Stimulated activated naive B cell treated with anti-CD40 and anti-IgM and Interleukin-4, amounts not matched to agents 10 μg/mL and 1 μg/mL and 100 μg/mL, for 72 hours (primary cell): Measurements from ENCODE around the gene VWA3B.
A peak's percentile ranks its signal among the peaks of the same experiment; 100 is the strongest.
"Not testable (repeated sequence)": the region's sequence is repeated elsewhere in the genome, so short reads cannot be mapped to it uniquely, and the experiment has no call there.

Experiments
- ATAC-seq, 2 donors: fragments of 150-1000 bp; cut with Tn5 transposase; replicated peaks; 2 replicates each; pipeline ENCODE4 v1.10.0; 2021; ENCODE audit warnings: moderate library complexity in 1 of 2
- DNase-seq: peaks from one replicate; pipeline ENCODE4 v3.0.0; 2021
- H3K27ac Mint-ChIP-seq: one replicate; pipeline ENCODE4 v1.8.0; 2022; ENCODE audit warnings: mild to moderate bottlenecking, mixed read lengths
- H3K27me3 Mint-ChIP-seq, 2 donors: one replicate each; pipeline ENCODE4 v1.8.0; 2022; ENCODE audit warnings: mixed read lengths in 2 of 2
- H3K36me3 Mint-ChIP-seq, 2 donors: one replicate each; pipeline ENCODE4 v1.8.0; 2022; ENCODE audit warnings: mixed read lengths in 2 of 2, mild to moderate bottlenecking in 1 of 2
- H3K4me1 Mint-ChIP-seq, 2 donors: one replicate each; pipeline ENCODE4 v1.8.0; 2022; ENCODE audit warnings: mixed read lengths in 2 of 2, mild to moderate bottlenecking in 1 of 2
- H3K4me3 Mint-ChIP-seq, 2 donors: one replicate each; pipeline ENCODE4 v1.8.0; 2022; ENCODE audit warnings: mild to moderate bottlenecking in 2 of 2, mixed read lengths in 2 of 2, moderate library complexity in 1 of 2
- H3K9me3 Mint-ChIP-seq, 2 donors: one replicate each; pipeline ENCODE4 v1.8.0; 2022; ENCODE audit warnings: mixed read lengths in 2 of 2, mild to moderate bottlenecking in 1 of 2

VWA3B gene

GRCh38 chr2:98086491-98087446, at the start of gene VWA3B:
VWA3B (plus strand) TSS chr2:98087167; CDS start chr2:98093093, 5,926 bp downstream.
- Mint-ChIP-seq H3K27me3 (peaks cover 8 to 9% of the 10 kb centered on the region in 2 donors), H3K36me3 (peaks cover 0 to 6% of the 10 kb centered on the region in 2 donors), H3K4me1 (peaks cover 44 to 75% of the 10 kb centered on the region in 2 donors), H3K9me3 (no peaks in the 10 kb centered on the region), H3K27ac (peak within 1 kb of the TSS; percentile 79), H3K4me3 (peak within 1 kb of the TSS; percentile 83 to 91)
- peak; percentile 89 to 93 for ATAC-seq
- DNase-seq: peak; percentile 75

GRCh38 chr2:98037206-98037605, 49.8 kb upstream of the VWA3B start:
- Mint-ChIP-seq H3K27ac (no peak overlapping the region), H3K4me1 (peaks cover 23 to 46% of the 10 kb centered on the region in 2 donors), H3K4me3 (no peak overlapping the region), H3K27me3 (no peaks in the 10 kb centered on the region), H3K9me3 (no peaks in the 10 kb centered on the region), H3K36me3 (no peaks in the 10 kb centered on the region)
- no peak for DNase-seq
- no peak for ATAC-seq

GRCh38 chr2:98037666-98038336, 49.2 kb upstream of the VWA3B start:
- Mint-ChIP-seq H3K4me3 (no peak overlapping the region), H3K27ac (no peak overlapping the region), H3K4me1 (peaks cover 22 to 40% of the 10 kb centered on the region in 2 donors), H3K27me3 (no peaks in the 10 kb centered on the region), H3K9me3 (peaks cover 0 to 2% of the 10 kb centered on the region in 2 donors), H3K36me3 (peaks cover 0 to 5% of the 10 kb centered on the region in 2 donors)
- DNase-seq (no peak), ATAC-seq (no peak)

- no peak overlapping the region for H3K4me3 Mint-ChIP-seq
Measured at GRCh38 chr2:98039085-98039756, 47.7 kb upstream of the VWA3B start.

GRCh38 chr2:98040331-98040939, 46.5 kb upstream of the VWA3B start:
- ATAC-seq: no peak
- Mint-ChIP-seq H3K4me1 (peaks cover 17 to 33% of the 10 kb centered on the region in 2 donors), H3K27ac (no peak overlapping the region)

More at GRCh38 chr2:98039085-98039756, 47.7 kb upstream of the VWA3B start:
- Mint-ChIP-seq H3K27me3 (no peaks in the 10 kb centered on the region), H3K9me3 (peaks cover 8 to 10% of the 10 kb centered on the region in 2 donors), H3K4me1 (peaks cover 17 to 40% of the 10 kb centered on the region in 2 donors), H3K27ac (peak overlapping the region; percentile 56), H3K36me3 (peaks cover 0 to 16% of the 10 kb centered on the region in 2 donors)
- ATAC-seq: peak; percentile 46 to 60
- no peak for DNase-seq

GRCh38 chr2:98043101-98043500, 43.9 kb upstream of the VWA3B start:
- H3K27me3 Mint-ChIP-seq: no peaks in the 10 kb centered on the region
- H3K9me3 Mint-ChIP-seq: peaks cover 21 to 27% of the 10 kb centered on the region in 2 donors
- no peak for DNase-seq
- H3K4me1 Mint-ChIP-seq: peaks cover 17 to 33% of the 10 kb centered on the region in 2 donors
- no peak overlapping the region for H3K27ac Mint-ChIP-seq
- peaks cover 7 to 29% of the 10 kb centered on the region in 2 donors for H3K36me3 Mint-ChIP-seq
- ATAC-seq: no peak
- H3K4me3 Mint-ChIP-seq: no peak overlapping the region

More at GRCh38 chr2:98040331-98040939, 46.5 kb upstream of the VWA3B start:
- no peaks in the 10 kb centered on the region for H3K27me3 Mint-ChIP-seq
- DNase-seq: no peak
- H3K36me3 Mint-ChIP-seq: peaks cover 7 to 26% of the 10 kb centered on the region in 2 donors
- H3K9me3 Mint-ChIP-seq: peaks cover 18 to 22% of the 10 kb centered on the region in 2 donors
- no peak overlapping the region for H3K4me3 Mint-ChIP-seq

- Mint-ChIP-seq H3K4me1 (peaks cover 7 to 21% of the 10 kb centered on the region in 2 donors), H3K9me3 (peaks cover 21 to 27% of the 10 kb centered on the region in 2 donors), H3K36me3 (peaks cover 7 to 29% of the 10 kb centered on the region in 2 donors)
- H3K4me3 Mint-ChIP-seq, ATAC-seq, DNase-seq, H3K27ac Mint-ChIP-seq, H3K27me3 Mint-ChIP-seq: not testable (repeated sequence)
Measured at GRCh38 chr2:98044730-98045129, 42.2 kb upstream of the VWA3B start.

GRCh38 chr2:98050070-98050469, 36.9 kb upstream of the VWA3B start:
- peaks cover 6 to 9% of the 10 kb centered on the region in 2 donors for H3K9me3 Mint-ChIP-seq
- no peak for ATAC-seq
- DNase-seq: no peak
- no peaks in the 10 kb centered on the region for H3K4me1 Mint-ChIP-seq
- H3K27ac Mint-ChIP-seq: no peak overlapping the region
- peaks cover 4 to 7% of the 10 kb centered on the region in 2 donors for H3K36me3 Mint-ChIP-seq
- no peak overlapping the region for H3K4me3 Mint-ChIP-seq
- no peaks in the 10 kb centered on the region for H3K27me3 Mint-ChIP-seq

GRCh38 chr2:98058191-98058975, 28.6 kb upstream of the VWA3B start:
- H3K4me1 Mint-ChIP-seq: no peaks in the 10 kb centered on the region
- H3K27me3 Mint-ChIP-seq: peaks cover 0 to under 1% of the 10 kb centered on the region in 2 donors

GRCh38 chr2:98060277-98060676, 26.7 kb upstream of the VWA3B start:
- H3K27me3 Mint-ChIP-seq: peaks cover 3 to 13% of the 10 kb centered on the region in 2 donors
- H3K4me3 Mint-ChIP-seq: no peak overlapping the region
- H3K27ac Mint-ChIP-seq: no peak overlapping the region
- no peaks in the 10 kb centered on the region for H3K36me3 Mint-ChIP-seq
- no peaks in the 10 kb centered on the region for H3K4me1 Mint-ChIP-seq
- DNase-seq (no peak), ATAC-seq (no peak)
- peaks cover 0 to 1% of the 10 kb centered on the region in 2 donors for H3K9me3 Mint-ChIP-seq

More at GRCh38 chr2:98058191-98058975, 28.6 kb upstream of the VWA3B start:
- Mint-ChIP-seq H3K4me3 (no peak overlapping the region), H3K36me3 (no peaks in the 10 kb centered on the region), H3K9me3 (peaks cover 0 to 1% of the 10 kb centered on the region in 2 donors), H3K27ac (no peak overlapping the region)
- DNase-seq (no peak), ATAC-seq (no peak)

GRCh38 chr2:98063291-98063854, 23.6 kb upstream of the VWA3B start:
- no peak for DNase-seq
- H3K36me3 Mint-ChIP-seq: no peaks in the 10 kb centered on the region
- no peak for ATAC-seq
- peaks cover 0 to 1% of the 10 kb centered on the region in 2 donors for H3K9me3 Mint-ChIP-seq
- H3K4me1 Mint-ChIP-seq: no peaks in the 10 kb centered on the region
- H3K27ac Mint-ChIP-seq: no peak overlapping the region
- peaks cover 4 to 13% of the 10 kb centered on the region in 2 donors for H3K27me3 Mint-ChIP-seq
- H3K4me3 Mint-ChIP-seq: no peak overlapping the region

- H3K4me1 Mint-ChIP-seq: no peaks in the 10 kb centered on the region
- no peak overlapping the region for H3K27ac Mint-ChIP-seq
- DNase-seq (no peak), ATAC-seq (no peak)
- H3K27me3 Mint-ChIP-seq: peaks cover 4 to 13% of the 10 kb centered on the region in 2 donors
- no peak overlapping the region for H3K4me3 Mint-ChIP-seq
- peaks cover 0 to 1% of the 10 kb centered on the region in 2 donors for H3K9me3 Mint-ChIP-seq
- H3K36me3 Mint-ChIP-seq: no peaks in the 10 kb centered on the region
Measured at GRCh38 chr2:98065808-98066207, 21.2 kb upstream of the VWA3B start.

- Mint-ChIP-seq H3K9me3 (no peaks in the 10 kb centered on the region), H3K27me3 (peaks cover 4 to 13% of the 10 kb centered on the region in 2 donors), H3K36me3 (no peaks in the 10 kb centered on the region), H3K4me3 (no peak overlapping the region), H3K4me1 (no peaks in the 10 kb centered on the region), H3K27ac (no peak overlapping the region)
- DNase-seq (no peak), ATAC-seq (no peak)
Measured at GRCh38 chr2:98067160-98067559, 19.8 kb upstream of the VWA3B start.
